HG03565 (cell line): ENCODE measurements around the gene MTIF2.
"Not testable (repeated sequence)": the region's sequence is repeated elsewhere in the genome, so short reads cannot be mapped to it uniquely, and the experiment has no call there.

Experiments used
- ATAC-seq: cut with Tn5 transposase; IDR thresholded peaks from one replicate; pipeline ENCODE4 v1.9.1; 2021; ENCODE audit warnings: mild to moderate bottlenecking, moderate library complexity; ENCODE audit not compliant: unreplicated experiment

Gene MTIF2

GRCh38 chr2:55245411-55245810 lies 23.6 kb downstream of the MTIF2 start:
- ATAC-seq = no peak

GRCh38 chr2:55242617-55243016 lies 26.4 kb downstream of the MTIF2 start:
- no peak for ATAC-seq

GRCh38 chr2:55241582-55241981 lies 27.4 kb downstream of the MTIF2 start:
- ATAC-seq = not testable (repeated sequence)

- no peak for ATAC-seq
Measured at GRCh38 chr2:55239656-55240222, 29.3 kb downstream of the MTIF2 start.

GRCh38 chr2:55236992-55237543 lies 32.0 kb downstream of the MTIF2 start:
- ATAC-seq = no peak

DNA sequence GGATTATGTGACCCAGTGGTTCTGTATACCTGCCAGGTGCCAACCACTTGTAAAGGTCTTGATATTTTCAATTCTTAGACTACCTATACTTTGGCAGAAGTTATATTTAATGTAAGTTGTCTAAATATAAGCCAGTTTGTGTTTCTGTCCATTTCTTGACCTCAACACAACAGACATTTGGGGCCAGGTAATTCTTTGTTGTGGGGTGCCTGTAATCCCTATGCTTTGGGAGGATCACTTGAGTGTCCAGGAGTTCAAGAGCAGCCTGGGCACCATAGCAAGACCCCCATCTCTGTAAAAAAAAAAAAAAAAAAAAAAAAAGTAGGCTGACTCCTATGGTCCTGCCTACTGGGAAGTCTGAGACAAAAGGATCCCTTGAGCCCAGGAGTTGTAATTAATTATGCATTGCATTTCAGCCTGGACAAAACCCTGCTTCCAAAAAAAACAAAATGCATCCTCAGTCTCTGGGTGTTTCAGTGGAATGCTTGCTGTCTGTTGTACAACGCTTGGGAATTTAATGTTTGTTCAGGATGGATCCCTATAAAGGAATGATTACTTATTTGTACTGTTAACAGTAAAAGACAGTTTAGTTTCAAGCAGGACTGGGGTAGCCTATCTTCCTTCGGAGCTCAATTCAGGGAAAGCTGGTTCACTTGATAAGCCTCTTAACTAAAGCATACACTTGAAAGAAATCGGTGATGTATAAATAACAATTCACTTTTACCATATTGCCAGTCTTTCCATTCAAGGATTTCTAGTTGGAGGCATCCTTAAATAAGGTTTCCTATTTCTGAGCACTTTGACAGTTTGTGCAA lies 33.1 kb downstream of the MTIF2 start:
- no peak for ATAC-seq

DNA sequence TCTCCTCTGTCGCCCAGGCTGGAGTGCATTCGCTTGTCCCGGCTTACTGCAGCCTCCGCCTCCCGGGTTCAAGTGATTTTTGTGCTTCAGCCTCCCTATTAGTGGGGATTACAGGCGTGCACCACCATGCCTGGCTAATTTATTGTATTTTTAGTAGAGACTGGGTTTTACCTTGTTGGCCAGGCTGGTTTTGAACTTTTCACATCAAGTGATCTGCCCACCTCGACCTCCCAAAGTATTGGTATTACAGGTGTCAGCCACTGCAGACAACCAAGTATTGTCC lies 35.4 kb downstream of the MTIF2 start:
- ATAC-seq = no peak

DNA sequence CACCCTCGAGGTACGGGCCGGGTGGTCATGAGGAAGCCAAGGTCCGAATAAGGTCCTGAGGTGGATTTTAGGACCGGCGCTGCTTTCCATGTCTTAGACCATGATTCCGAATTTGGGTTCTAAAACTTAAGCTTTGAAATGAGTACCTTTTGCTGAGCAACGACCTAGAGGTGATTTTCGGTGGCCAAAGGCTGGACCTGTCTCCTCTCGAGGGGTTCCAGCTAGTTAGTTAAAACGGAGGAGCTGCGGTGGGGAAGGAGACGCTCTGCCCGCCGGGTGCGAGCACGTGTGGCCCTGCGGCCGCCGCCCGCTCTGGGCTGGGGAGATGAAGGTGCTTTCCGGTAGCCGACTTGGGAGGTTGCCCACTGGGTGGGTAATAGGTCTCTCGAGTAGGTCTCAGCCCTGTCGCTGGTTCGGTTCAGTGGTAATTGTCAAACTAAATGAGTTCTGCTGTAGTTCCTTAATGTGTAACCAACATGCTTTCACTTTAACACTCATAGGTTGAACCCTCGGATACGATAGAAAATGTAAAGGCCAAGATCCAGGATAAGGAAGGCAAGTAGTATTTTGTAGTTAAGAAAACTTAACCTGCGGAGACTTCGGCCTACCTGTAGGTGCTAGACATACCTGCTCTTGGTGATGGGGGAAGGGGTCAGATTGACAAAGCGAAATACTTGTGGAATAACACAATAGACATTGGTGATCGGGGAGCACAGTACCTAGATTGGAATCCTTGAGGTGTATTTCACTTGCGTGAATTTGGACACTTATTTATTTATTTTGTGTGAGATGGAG lies 36.0 kb downstream of the MTIF2 start:
- ATAC-seq = peak; percentile 7

DNA sequence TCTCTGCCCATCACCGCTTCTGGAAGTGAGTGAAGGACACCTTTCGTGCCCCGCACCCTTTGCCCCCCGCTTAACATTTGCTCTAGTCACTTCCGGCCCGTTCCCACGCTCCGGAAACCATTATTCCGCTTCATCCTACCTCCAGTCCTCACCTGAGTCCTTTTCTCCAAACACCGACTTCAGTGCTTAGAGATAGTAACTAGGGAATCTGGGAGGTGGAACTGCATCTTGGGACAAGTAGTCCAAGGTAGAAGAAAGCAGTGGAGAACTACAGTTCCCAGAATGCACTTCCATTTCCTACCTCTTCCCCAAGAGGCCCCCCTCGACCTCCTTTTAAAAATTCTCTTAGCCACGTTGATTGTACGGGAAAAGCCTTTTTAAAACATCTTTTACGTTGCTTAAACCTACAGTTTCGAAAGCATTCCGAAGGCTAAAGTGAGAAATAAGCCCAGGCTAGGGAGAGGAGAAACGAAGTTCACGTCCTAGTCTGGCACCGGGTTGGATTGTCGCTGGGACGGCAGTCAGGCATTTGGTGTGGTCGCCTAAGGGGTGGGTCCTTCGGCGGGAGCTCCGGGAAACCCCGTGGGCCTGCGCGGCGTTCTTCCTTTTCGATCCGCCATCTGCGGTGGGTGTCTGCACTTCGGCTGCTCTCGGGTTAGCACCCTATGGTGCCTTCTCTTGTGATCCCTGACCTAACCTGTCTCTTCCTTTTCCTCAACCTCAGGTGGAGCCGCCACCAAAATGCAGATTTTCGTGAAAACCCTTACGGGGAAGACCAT lies 36.8 kb downstream of the MTIF2 start, which contains the start of the genes CLHC1 and RPS27A:
TSS of gene CLHC1 (minus strand) at position 210 of the 779 bp plus-strand sequence. CDS start 9,882 bp downstream, outside the sequence.
TSS of gene RPS27A (plus strand) at position 605 of the 779 bp plus-strand sequence. CDS start at position 742, 137 bp downstream.
- ATAC-seq = peak; percentile 88

DNA sequence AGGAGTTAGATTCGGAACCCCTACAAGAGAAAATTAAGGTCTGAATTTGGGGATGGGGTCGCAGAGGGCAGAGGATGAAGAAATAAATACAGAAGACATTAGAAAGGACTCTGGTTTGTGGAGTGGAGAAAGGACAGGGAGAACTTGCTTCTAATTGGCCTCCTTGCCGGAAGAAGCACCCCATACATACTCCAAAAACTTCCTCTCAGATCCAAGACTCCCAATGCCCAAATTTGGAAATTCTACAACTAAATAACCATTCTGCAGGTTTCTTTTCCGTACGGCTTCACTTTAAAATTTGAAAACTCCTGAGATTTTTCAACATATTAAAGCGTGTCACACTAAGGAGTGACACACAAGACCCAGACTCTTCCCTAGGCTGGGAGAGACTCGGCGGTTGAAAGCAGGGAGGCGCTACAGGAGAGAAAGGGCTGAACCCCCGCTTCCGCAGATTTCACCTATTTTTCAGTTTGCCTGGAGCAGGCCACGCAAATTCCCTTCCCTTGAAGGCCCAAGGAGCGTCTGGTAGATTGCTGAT lies 37.4 kb downstream of the MTIF2 start:
- ATAC-seq = no peak

DNA sequence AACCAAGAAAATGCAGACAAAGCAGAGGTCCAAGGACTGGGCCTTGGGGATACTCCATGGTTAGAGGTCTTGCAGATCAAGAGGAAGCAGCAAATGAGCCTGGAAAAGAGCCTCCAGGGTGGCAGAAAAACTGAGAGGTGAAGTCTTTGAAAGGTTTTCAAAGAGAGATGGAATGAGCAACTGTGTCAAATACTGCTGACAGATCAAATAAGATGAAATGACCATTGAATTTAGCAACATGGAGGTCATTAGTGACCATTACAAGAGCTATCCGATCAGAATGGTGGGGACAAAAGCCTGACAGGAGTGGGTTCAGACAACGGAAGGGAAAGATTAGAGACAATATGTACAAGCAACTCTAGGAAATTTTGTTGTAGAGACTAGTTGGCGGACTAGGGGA lies 38.5 kb downstream of the MTIF2 start:
- no peak for ATAC-seq

DNA sequence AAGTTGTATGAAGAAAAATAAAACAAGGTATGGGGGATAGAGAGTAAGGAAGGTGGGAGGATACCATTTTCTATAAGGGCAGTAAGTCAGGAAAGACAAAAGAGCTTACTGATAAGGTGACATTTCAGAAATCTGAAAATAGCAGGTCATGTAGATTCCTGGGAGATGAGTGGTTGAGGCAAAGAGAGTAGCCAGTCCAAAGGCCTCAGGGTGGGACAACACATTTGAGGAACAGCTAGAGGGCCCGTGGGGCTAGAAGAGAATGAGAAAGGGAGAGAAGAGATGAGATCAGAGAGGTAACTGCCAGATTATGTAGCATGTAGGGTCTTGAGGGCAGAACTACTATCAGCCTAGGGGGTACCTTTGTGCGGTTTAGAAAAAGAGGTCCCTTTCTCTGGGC lies 39.8 kb downstream of the MTIF2 start:
- ATAC-seq = no peak

- ATAC-seq = no peak
Measured at GRCh38 chr2:55228226-55228563, 40.8 kb downstream of the MTIF2 start.

DNA sequence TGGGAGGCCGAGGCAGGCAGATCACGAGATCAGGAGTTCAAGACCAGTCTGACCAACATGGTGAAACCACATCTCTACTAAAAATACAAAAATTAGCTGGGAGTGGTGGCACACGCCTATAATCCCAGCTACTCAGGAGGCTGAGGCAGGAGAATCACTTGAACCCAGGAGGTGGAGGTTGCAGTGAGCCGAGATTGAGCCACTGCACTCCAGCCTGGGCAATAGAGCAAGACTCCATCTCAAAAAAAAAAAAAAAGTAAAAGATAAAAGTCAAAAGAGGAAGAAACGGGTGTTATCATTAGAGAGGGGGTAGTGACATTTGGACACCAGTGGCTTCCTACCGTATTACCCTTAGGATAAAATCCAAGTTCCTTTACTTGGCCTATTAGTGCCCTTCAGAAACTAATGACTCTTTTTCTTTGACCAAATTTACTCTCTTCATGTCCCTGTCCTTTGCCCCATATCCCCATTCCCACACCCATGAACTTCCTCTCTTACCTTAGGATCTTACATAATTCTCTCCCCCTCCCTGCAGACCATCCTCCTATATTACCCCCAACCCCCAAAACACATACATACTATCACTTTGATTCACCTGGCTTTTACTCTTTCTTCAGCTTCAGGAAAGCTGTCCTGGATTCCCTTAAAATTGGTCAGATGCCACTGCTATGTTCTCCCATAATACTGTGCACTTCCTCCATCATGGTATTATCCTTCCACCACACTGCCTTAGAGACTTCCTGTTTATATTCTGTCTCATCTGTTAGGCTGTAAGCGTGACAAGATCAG lies 41.4 kb downstream of the MTIF2 start:
- ATAC-seq = not testable (repeated sequence)

DNA sequence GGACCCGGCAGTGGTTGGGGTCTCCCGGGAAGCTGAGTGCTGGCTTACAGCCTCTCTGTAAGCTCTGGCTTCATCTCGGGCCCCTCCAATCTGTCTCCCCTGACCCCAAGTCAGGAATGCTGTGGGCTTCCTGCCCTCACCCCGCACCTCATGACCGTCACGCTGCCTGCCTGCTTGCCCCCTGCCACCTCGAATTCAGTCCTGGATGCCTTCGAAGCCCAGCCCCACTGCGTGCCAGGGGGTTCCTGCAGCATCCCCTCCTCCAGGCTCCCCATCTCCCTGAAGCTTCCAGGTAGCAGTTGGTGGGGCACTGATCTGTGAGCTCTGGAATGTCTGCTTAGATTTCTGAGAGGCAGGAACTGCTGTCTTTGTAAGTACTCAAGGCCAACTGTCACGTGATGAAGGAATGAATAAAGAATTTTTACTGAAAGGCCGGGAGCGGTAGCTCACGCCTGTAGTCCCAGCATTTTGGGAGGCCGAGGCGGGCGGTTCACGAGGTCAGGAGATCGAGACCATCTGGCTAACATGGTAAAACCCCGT lies 43.5 kb downstream of the MTIF2 start:
- ATAC-seq = no peak

GRCh38 chr2:55224761-55225261 lies 44.2 kb downstream of the MTIF2 start:
- no peak for ATAC-seq

GRCh38 chr2:55223958-55224760 lies 44.9 kb downstream of the MTIF2 start:
- ATAC-seq = no peak

DNA sequence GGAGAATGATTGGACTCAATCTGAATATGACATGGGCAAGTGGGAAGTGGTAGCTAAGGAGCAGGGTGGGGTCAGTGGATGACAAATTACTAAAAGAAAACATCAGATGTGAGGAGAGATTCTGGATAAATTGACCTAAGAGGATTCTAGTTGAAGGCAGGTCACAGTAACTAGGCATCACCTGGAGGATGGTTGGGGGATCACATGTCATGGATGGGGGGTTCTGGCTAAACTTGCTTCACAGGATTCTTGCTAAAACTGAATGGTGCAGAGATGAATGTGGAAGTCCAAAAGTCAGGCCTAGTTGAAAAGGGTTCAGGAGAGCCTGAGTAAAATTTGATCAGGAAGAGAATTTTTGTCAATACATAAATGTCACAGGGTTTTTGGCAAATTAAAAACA lies 55.2 kb downstream of the MTIF2 start:
- ATAC-seq = no peak
